HFFc6 (cell line): ENCODE results near the gene PRRX2. TPM values are rescaled to one million over a fixed set of nuclear protein-coding genes. Genes with fewer than 3 reads are reported as not detected.

Experiments
- DNase-seq: peaks from one replicate; pipeline ENCODE4 v3.0.0-alpha.2; 2018
- H3K27ac Mint-ChIP-seq: 2 replicates; pipeline ENCODE4 v1.8.0; 2020; ENCODE audit warnings: mild to moderate bottlenecking, mixed read lengths
- H3K27me3 Mint-ChIP-seq: 2 replicates; pipeline ENCODE4 v1.8.0; 2021; ENCODE audit warnings: mild to moderate bottlenecking, moderate library complexity, mixed read lengths; ENCODE audit not compliant: insufficient read depth
- H3K36me3 Mint-ChIP-seq: 2 replicates; pipeline ENCODE4 v1.8.0; 2021; ENCODE audit warnings: low read depth, mixed read lengths
- H3K4me1 Mint-ChIP-seq: 2 replicates; pipeline ENCODE4 v1.8.0; 2020; ENCODE audit warnings: low read depth, mixed read lengths
- H3K4me3 Mint-ChIP-seq: 2 replicates; pipeline ENCODE4 v1.8.0; 2020; ENCODE audit warnings: mild to moderate bottlenecking, moderate library complexity, mixed read lengths
- H3K9me3 Mint-ChIP-seq: 2 replicates; pipeline ENCODE4 v1.8.0; 2020; ENCODE audit warnings: mild to moderate bottlenecking, mixed read lengths
- total RNA-seq, 6 experiments: library from RNA; stranded (reverse); fragmentation: NEBNext Ultra II Directional; extraction: Animal tissue kit (Norgen Biotek cat#: 25700); gene quantifications; 2 replicates in 1 of 6; 3 replicates in 5 of 6; pipeline ENCODE4 v1.2.3, GENCODE V29; 2021
- TF ChIP-seq, protein P1 (sequence below): fragments of 200-600 bp; sonication (generic); IDR thresholded peaks from 2 replicates; pipeline ENCODE4 v1.5.0; 2021; ENCODE audit warnings: antibody characterized with exemption, mild to moderate bottlenecking

Gene PRRX2
- total RNA-seq, 6 experiments from 2014 or later, result 34.0 to 113 (median 102) TPM

DNA sequence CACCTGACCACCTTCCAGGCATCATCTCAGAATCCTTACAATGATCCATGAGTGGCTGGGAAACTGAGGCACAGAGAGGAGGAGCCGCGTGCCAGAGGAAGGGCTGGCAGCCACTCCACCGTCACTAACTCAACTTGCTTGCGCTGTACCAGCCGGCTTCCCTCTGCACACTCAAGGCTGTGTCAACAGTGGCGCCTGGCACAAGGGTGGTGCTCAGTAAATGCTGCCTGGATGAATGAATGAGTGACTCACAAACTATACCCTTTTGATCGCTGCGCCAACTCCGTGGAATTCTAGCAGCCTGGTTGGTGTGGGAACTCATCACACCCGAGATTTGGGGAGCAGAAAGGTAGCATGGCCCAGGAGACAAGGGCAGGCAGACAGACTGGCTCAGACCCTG lies 21.9 kb downstream of the PRRX2 start:
- Mint-ChIP-seq H3K9me3 (no peaks in the 10 kb centered on the region; the same call in 1 of the 2 replicates), H3K27ac (no peak overlapping the region; the same call in 1 of the 2 replicates), H3K4me1 (peaks cover 25% of the 10 kb centered on the region), H3K27me3 (no peaks in the 10 kb centered on the region), H3K36me3 (peaks cover 6% of the 10 kb centered on the region), H3K4me3 (no peak overlapping the region)
- DNase-seq, result no peak
- TF ChIP-seq, protein P1, sequence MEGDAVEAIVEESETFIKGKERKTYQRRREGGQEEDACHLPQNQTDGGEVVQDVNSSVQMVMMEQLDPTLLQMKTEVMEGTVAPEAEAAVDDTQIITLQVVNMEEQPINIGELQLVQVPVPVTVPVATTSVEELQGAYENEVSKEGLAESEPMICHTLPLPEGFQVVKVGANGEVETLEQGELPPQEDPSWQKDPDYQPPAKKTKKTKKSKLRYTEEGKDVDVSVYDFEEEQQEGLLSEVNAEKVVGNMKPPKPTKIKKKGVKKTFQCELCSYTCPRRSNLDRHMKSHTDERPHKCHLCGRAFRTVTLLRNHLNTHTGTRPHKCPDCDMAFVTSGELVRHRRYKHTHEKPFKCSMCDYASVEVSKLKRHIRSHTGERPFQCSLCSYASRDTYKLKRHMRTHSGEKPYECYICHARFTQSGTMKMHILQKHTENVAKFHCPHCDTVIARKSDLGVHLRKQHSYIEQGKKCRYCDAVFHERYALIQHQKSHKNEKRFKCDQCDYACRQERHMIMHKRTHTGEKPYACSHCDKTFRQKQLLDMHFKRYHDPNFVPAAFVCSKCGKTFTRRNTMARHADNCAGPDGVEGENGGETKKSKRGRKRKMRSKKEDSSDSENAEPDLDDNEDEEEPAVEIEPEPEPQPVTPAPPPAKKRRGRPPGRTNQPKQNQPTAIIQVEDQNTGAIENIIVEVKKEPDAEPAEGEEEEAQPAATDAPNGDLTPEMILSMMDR, result no peak

DNA sequence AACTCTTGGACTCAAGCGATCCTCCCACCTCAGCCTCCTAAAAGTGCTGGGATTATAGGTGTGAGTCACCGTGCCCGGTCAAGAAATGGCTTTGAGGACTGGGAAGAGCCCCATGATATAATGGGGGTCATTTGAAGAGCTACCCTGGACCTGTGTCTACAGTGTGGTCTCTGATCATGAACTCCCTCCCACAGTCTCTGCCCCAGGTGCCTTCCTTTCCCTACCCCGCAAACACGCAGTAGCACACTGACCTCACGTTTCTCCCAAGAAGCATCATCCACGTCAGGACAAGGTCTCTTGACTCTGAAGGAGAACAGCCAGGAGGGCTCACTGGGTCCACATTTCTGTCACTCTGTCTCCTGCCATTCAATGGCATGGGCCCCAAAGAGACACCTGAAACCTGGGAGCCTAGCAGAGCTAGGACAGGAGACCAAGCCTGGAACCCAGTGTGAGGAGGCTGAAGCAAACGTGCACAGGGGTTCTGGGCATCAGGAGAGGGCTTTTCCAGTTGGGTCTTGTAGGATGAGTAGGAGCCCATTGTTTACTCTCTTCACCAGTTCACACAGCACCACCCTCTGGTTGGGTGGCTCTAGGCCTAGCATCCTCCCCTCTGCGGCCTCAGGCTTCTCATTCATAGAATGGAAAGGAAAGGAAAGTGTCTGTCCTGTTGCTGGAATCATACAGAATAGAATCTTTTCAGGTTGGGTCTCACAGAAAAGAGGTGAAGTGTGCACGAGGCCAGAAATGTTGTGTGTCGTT lies 23.0 kb downstream of the PRRX2 start:
- H3K27ac Mint-ChIP-seq, result no peak overlapping the region
- TF ChIP-seq, protein P1, result no peak
- H3K4me1 Mint-ChIP-seq, result peaks cover 25% of the 10 kb centered on the region

DNA sequence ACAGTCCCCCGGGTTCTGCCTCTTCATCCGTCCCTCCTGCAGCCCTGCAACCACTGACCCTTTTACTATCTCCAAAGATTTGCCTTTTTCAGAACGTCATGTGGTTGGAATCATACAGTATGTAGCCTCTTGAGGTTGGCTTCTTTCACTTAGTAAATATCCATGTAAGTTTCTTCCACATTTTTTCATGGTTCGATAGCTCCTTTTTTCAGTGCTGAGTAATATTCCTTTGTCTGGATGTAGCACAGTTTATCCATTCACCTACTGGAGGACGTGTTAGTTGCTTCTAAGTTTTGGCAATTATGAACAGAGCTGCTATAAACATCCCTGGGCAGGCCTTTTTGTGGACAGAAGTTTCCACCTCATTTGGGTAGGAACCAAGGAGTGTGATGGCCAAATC lies 27.1 kb downstream of the PRRX2 start:
- TF ChIP-seq, protein P1, result no peak
- no peaks in the 10 kb centered on the region; the same call in 1 of the 2 replicates for H3K9me3 Mint-ChIP-seq
- H3K27ac Mint-ChIP-seq, result peak overlapping the region; percentile 7; the same call in 1 of the 2 replicates
- no peak overlapping the region for H3K4me3 Mint-ChIP-seq
- peaks cover 21% of the 10 kb centered on the region for H3K36me3 Mint-ChIP-seq
- peaks cover 33% of the 10 kb centered on the region for H3K4me1 Mint-ChIP-seq
- peaks cover 4% of the 10 kb centered on the region; the same call in 1 of the 2 replicates for H3K27me3 Mint-ChIP-seq
- DNase-seq, result no peak

More for the DNA sequence above, 23.0 kb downstream of the PRRX2 start:
- no peak for DNase-seq
- Mint-ChIP-seq H3K27me3 (no peaks in the 10 kb centered on the region), H3K9me3 (no peaks in the 10 kb centered on the region; the same call in 1 of the 2 replicates), H3K4me3 (no peak overlapping the region), H3K36me3 (peaks cover 15% of the 10 kb centered on the region)

DNA sequence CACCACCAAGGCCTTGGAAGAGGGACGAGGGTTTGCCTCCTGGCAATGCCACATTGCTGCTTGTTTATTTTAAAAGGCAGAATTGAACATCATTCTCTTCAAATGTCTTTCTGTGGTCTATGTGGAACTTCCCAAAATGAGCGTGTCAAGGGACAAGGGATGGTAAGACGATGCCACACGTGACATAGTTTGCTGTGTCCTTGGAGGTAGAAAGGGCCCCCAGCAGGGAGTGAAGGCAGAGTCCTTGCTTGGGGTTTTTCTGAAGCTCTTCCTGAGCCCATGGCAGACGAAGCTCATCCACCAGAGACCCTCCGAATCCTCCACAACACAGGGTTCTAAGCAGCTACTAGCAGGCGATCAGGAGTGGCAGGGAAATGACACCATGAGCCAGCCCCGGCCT lies 28.3 kb downstream of the PRRX2 start:
- peaks cover 41% of the 10 kb centered on the region for H3K4me1 Mint-ChIP-seq
- peaks cover 4% of the 10 kb centered on the region; the same call in 1 of the 2 replicates for H3K27me3 Mint-ChIP-seq
- no peak overlapping the region for H3K4me3 Mint-ChIP-seq
- H3K9me3 Mint-ChIP-seq, result no peaks in the 10 kb centered on the region; the same call in 1 of the 2 replicates
- TF ChIP-seq, protein P1, result no peak
- H3K36me3 Mint-ChIP-seq, result peaks cover 21% of the 10 kb centered on the region
- peak overlapping the region; percentile 84 for H3K27ac Mint-ChIP-seq
- DNase-seq, result no peak

DNA sequence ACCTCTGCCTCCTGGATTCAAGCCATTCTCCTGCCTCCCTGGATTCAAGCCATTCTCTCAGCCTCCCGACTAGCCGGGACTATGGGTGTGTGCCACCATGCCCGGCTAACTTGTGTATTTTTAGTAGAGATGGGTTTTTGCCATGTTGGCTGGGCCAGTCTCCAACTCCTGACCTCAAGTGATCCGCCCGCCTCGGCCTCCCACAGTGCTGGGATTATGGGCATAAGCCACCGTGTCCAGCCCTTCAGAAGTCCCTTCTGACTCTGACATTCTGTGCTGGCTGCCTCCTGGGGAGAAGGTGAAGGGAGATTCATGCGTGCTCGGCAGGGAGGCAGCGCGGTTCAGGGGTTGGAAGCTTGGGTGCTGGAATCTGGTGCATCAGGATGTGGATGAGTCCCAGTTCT lies 28.8 kb downstream of the PRRX2 start:
- H3K9me3 Mint-ChIP-seq, result no peaks in the 10 kb centered on the region; the same call in 1 of the 2 replicates
- H3K27ac Mint-ChIP-seq, result peak overlapping the region; percentile 84
- peaks cover 4% of the 10 kb centered on the region; the same call in 1 of the 2 replicates for H3K27me3 Mint-ChIP-seq
- TF ChIP-seq, protein P1, result no peak
- peaks cover 21% of the 10 kb centered on the region for H3K36me3 Mint-ChIP-seq
- peak overlapping the region; percentile 42; the same call in 1 of the 2 replicates for H3K4me3 Mint-ChIP-seq
- no peak for DNase-seq
- peaks cover 45% of the 10 kb centered on the region for H3K4me1 Mint-ChIP-seq
